HG03045 (cell line): ENCODE results near the gene OR51Q1.
A peak's percentile ranks its signal among the peaks of the same experiment; 100 is the strongest.

Experiments used
- ATAC-seq: cut with Tn5 transposase; IDR thresholded peaks from one replicate; pipeline ENCODE4 v1.9.1; 2021; ENCODE audit warnings: mild to moderate bottlenecking, moderate library complexity; ENCODE audit not compliant: unreplicated experiment

The OR51Q1 gene

GRCh38 chr11:5421811-5422210 lies at the start of gene OR51Q1:
Gene OR51Q1, plus strand, starts transcription at chr11:5422111. Its CDS starts 90 bp downstream, at chr11:5422201.
- no peak for ATAC-seq

- ATAC-seq, result peak; percentile 92
These were observed 41.1 kb upstream of the OR51Q1 start for GRCh38 chr11:5380740-5381342.

- no peak for ATAC-seq
These were observed 38.3 kb upstream of the OR51Q1 start, which contains the start of gene OR51M1 for GRCh38 chr11:5383576-5383975. Gene OR51M1, plus strand, starts transcription at chr11:5383812. Its CDS starts 5,587 bp downstream, at chr11:5389399.

- ATAC-seq, result no peak
These were observed 37.6 kb upstream of the OR51Q1 start for GRCh38 chr11:5384335-5384734.

- ATAC-seq, result no peak
These were observed 31.7 kb upstream of the OR51Q1 start for GRCh38 chr11:5390210-5390609.

- ATAC-seq, result no peak
These were observed 27.8 kb upstream of the OR51Q1 start for GRCh38 chr11:5394091-5394490.

- no peak for ATAC-seq
These were observed 23.0 kb upstream of the OR51Q1 start for GRCh38 chr11:5398936-5399335.

GRCh38 chr11:5405173-5405572 lies 16.7 kb upstream of the OR51Q1 start:
- no peak for ATAC-seq

- no peak for ATAC-seq
These were observed 918 bp upstream of the OR51Q1 start for GRCh38 chr11:5420993-5421392.

- no peak for ATAC-seq
These were observed 1.2 kb downstream of the OR51Q1 start for GRCh38 chr11:5423131-5423530.

- no peak for ATAC-seq
These were observed 19.5 kb downstream of the OR51Q1 start, which contains the start of gene OR51I1 for GRCh38 chr11:5441414-5441813. Gene OR51I1, minus strand, starts transcription at chr11:5441514. Its CDS starts 0 bp downstream, at chr11:5441514.

- ATAC-seq, result no peak
These were observed 22.0 kb downstream of the OR51Q1 start for GRCh38 chr11:5443835-5444393.

- no peak for ATAC-seq
These were observed 27.1 kb downstream of the OR51Q1 start, which contains the start of gene OR51I2 for GRCh38 chr11:5449023-5449422. Gene OR51I2, plus strand, starts transcription at chr11:5449323. Its CDS starts 4,166 bp downstream, at chr11:5453489.

GRCh38 chr11:5449432-5449831 lies 27.5 kb downstream of the OR51Q1 start:
- ATAC-seq, result no peak

GRCh38 chr11:5460983-5461621 lies 39.2 kb downstream of the OR51Q1 start:
- no peak for ATAC-seq

- ATAC-seq, result no peak
These were observed 45.6 kb downstream of the OR51Q1 start for GRCh38 chr11:5467527-5467926.
